ENCODE measurements around the gene SLU7.

Gene SLU7

GRCh38 chr5:160457252-160457651 is 38.4 kb upstream of the SLU7 start:
- Mint-ChIP-seq H3K9me3 (no peaks in the 10 kb centered on the region), H3K4me1 (ENCODE audit: low read depth) (peaks cover 34% of the 10 kb centered on the region), H3K36me3 (ENCODE audit: low read depth) (peaks cover 1% of the 10 kb centered on the region), H3K27me3 (ENCODE audit: low read depth) (no peaks in the 10 kb centered on the region), H3K27ac (no peak overlapping the region), H3K4me3 (no peak overlapping the region)

- Mint-ChIP-seq H3K27me3 (ENCODE audit: low read depth) (no peaks in the 10 kb centered on the region), H3K36me3 (ENCODE audit: low read depth) (peaks cover 2% of the 10 kb centered on the region), H3K27ac (no peak overlapping the region), H3K4me1 (ENCODE audit: low read depth) (peaks cover 33% of the 10 kb centered on the region), H3K9me3 (no peaks in the 10 kb centered on the region), H3K4me3 (no peak overlapping the region)
These were observed 37.7 kb upstream of the SLU7 start for GRCh38 chr5:160456480-160457177.

GRCh38 chr5:160455600-160455999 is 36.7 kb upstream of the SLU7 start:
- no peaks in the 10 kb centered on the region for H3K9me3 Mint-ChIP-seq
- peaks cover 3% of the 10 kb centered on the region for H3K36me3 Mint-ChIP-seq (ENCODE audit: low read depth)
- H3K4me1 Mint-ChIP-seq (ENCODE audit: low read depth), result peaks cover 30% of the 10 kb centered on the region
- no peaks in the 10 kb centered on the region for H3K27me3 Mint-ChIP-seq (ENCODE audit: low read depth)
- no peak overlapping the region for H3K4me3 Mint-ChIP-seq
- no peak overlapping the region for H3K27ac Mint-ChIP-seq

- peaks cover 13% of the 10 kb centered on the region for H3K9me3 Mint-ChIP-seq
- H3K4me1 Mint-ChIP-seq (ENCODE audit: low read depth), result peaks cover 34% of the 10 kb centered on the region
- peaks cover 9% of the 10 kb centered on the region for H3K36me3 Mint-ChIP-seq (ENCODE audit: low read depth)
- H3K27ac Mint-ChIP-seq, result no peak overlapping the region
- H3K27me3 Mint-ChIP-seq (ENCODE audit: low read depth), result no peaks in the 10 kb centered on the region
- H3K4me3 Mint-ChIP-seq, result no peak overlapping the region
These were observed 34.9 kb upstream of the SLU7 start for GRCh38 chr5:160453751-160454150.

- Mint-ChIP-seq H3K4me1 (ENCODE audit: low read depth) (peaks cover 35% of the 10 kb centered on the region), H3K36me3 (ENCODE audit: low read depth) (peaks cover 10% of the 10 kb centered on the region), H3K27ac (no peak overlapping the region), H3K4me3 (no peak overlapping the region), H3K9me3 (peaks cover 13% of the 10 kb centered on the region), H3K27me3 (ENCODE audit: low read depth) (no peaks in the 10 kb centered on the region)
These were observed 33.9 kb upstream of the SLU7 start for GRCh38 chr5:160452795-160453194.

GRCh38 chr5:160452036-160452435 is 33.2 kb upstream of the SLU7 start:
- Mint-ChIP-seq H3K4me1 (ENCODE audit: low read depth) (peaks cover 38% of the 10 kb centered on the region), H3K27me3 (ENCODE audit: low read depth) (no peaks in the 10 kb centered on the region), H3K36me3 (ENCODE audit: low read depth) (peaks cover 10% of the 10 kb centered on the region), H3K9me3 (peaks cover 13% of the 10 kb centered on the region), H3K27ac (no peak overlapping the region), H3K4me3 (no peak overlapping the region)

- Mint-ChIP-seq H3K4me3 (no peak overlapping the region), H3K4me1 (ENCODE audit: low read depth) (peaks cover 33% of the 10 kb centered on the region), H3K27ac (no peak overlapping the region), H3K36me3 (ENCODE audit: low read depth) (peaks cover 11% of the 10 kb centered on the region), H3K27me3 (ENCODE audit: low read depth) (no peaks in the 10 kb centered on the region), H3K9me3 (peaks cover 13% of the 10 kb centered on the region)
These were observed 32.4 kb upstream of the SLU7 start for GRCh38 chr5:160451281-160451680.

- Mint-ChIP-seq H3K4me3 (no peak overlapping the region), H3K27ac (no peak overlapping the region), H3K36me3 (ENCODE audit: low read depth) (peaks cover 11% of the 10 kb centered on the region), H3K4me1 (ENCODE audit: low read depth) (peaks cover 29% of the 10 kb centered on the region), H3K9me3 (peaks cover 13% of the 10 kb centered on the region), H3K27me3 (ENCODE audit: low read depth) (no peaks in the 10 kb centered on the region)
These were observed 31.5 kb upstream of the SLU7 start for GRCh38 chr5:160450164-160450932.

- Mint-ChIP-seq H3K4me1 (ENCODE audit: low read depth) (peaks cover 32% of the 10 kb centered on the region), H3K36me3 (ENCODE audit: low read depth) (peaks cover 11% of the 10 kb centered on the region), H3K4me3 (no peak overlapping the region), H3K27ac (no peak overlapping the region), H3K27me3 (ENCODE audit: low read depth) (no peaks in the 10 kb centered on the region), H3K9me3 (peaks cover 19% of the 10 kb centered on the region)
These were observed 30.6 kb upstream of the SLU7 start for GRCh38 chr5:160449458-160449857.

GRCh38 chr5:160448886-160449285 is 30.0 kb upstream of the SLU7 start:
- H3K9me3 Mint-ChIP-seq, result peaks cover 19% of the 10 kb centered on the region
- H3K27me3 Mint-ChIP-seq (ENCODE audit: low read depth), result no peaks in the 10 kb centered on the region
- H3K4me1 Mint-ChIP-seq (ENCODE audit: low read depth), result peaks cover 32% of the 10 kb centered on the region
- H3K36me3 Mint-ChIP-seq (ENCODE audit: low read depth), result peaks cover 11% of the 10 kb centered on the region
- no peak overlapping the region for H3K4me3 Mint-ChIP-seq
- no peak overlapping the region for H3K27ac Mint-ChIP-seq

GRCh38 chr5:160445751-160446150 is 26.9 kb upstream of the SLU7 start:
- Mint-ChIP-seq H3K4me1 (ENCODE audit: low read depth) (peaks cover 47% of the 10 kb centered on the region), H3K9me3 (peaks cover 19% of the 10 kb centered on the region), H3K27me3 (ENCODE audit: low read depth) (no peaks in the 10 kb centered on the region), H3K36me3 (ENCODE audit: low read depth) (peaks cover 9% of the 10 kb centered on the region), H3K27ac (no peak overlapping the region), H3K4me3 (no peak overlapping the region)

- Mint-ChIP-seq H3K9me3 (peaks cover 16% of the 10 kb centered on the region), H3K4me1 (ENCODE audit: low read depth) (peaks cover 50% of the 10 kb centered on the region), H3K27ac (no peak overlapping the region), H3K4me3 (no peak overlapping the region), H3K36me3 (ENCODE audit: low read depth) (peaks cover 9% of the 10 kb centered on the region), H3K27me3 (ENCODE audit: low read depth) (no peaks in the 10 kb centered on the region)
These were observed 26.3 kb upstream of the SLU7 start for GRCh38 chr5:160445132-160445531.

- Mint-ChIP-seq H3K4me3 (no peak overlapping the region), H3K9me3 (peaks cover 9% of the 10 kb centered on the region), H3K27ac (no peak overlapping the region), H3K4me1 (ENCODE audit: low read depth) (peaks cover 46% of the 10 kb centered on the region), H3K27me3 (ENCODE audit: low read depth) (no peaks in the 10 kb centered on the region), H3K36me3 (ENCODE audit: low read depth) (peaks cover 3% of the 10 kb centered on the region)
These were observed 25.5 kb upstream of the SLU7 start for GRCh38 chr5:160444407-160444806.

- Mint-ChIP-seq H3K4me3 (no peak overlapping the region), H3K9me3 (peaks cover 6% of the 10 kb centered on the region), H3K27ac (peak overlapping the region; percentile 52), H3K27me3 (ENCODE audit: low read depth) (no peaks in the 10 kb centered on the region), H3K36me3 (ENCODE audit: low read depth) (peaks cover 1% of the 10 kb centered on the region), H3K4me1 (ENCODE audit: low read depth) (peaks cover 55% of the 10 kb centered on the region)
These were observed 24.0 kb upstream of the SLU7 start for GRCh38 chr5:160442824-160443431.

GRCh38 chr5:160441311-160441781 is 22.5 kb upstream of the SLU7 start:
- no peaks in the 10 kb centered on the region for H3K27me3 Mint-ChIP-seq (ENCODE audit: low read depth)
- H3K27ac Mint-ChIP-seq, result peak overlapping the region; percentile 64
- H3K4me3 Mint-ChIP-seq, result no peak overlapping the region
- peaks cover 54% of the 10 kb centered on the region for H3K4me1 Mint-ChIP-seq (ENCODE audit: low read depth)
- H3K9me3 Mint-ChIP-seq, result peaks cover 6% of the 10 kb centered on the region
- peaks cover under 1% of the 10 kb centered on the region for H3K36me3 Mint-ChIP-seq (ENCODE audit: low read depth)
